HEK293 (cell line): ENCODE measurements around the gene B3GLCT.

ENCODE experiments used
- CTCF ChIA-PET: fragments of 350-600 bp; formaldehyde crosslinking; extraction: SDS; loops from one replicate; lab custom pipeline; 2021; ENCODE audit warnings: antibody characterized with exemption; lab: Yijun Ruan, JAX
- POLR2A ChIA-PET: fragments of 300-600 bp; formaldehyde crosslinking; extraction: SDS; loops from one replicate; lab custom pipeline; 2020; ENCODE audit warnings: antibody characterized with exemption, inconsistent platforms; lab: Yijun Ruan, JAX
- H3K27ac ChIP-seq: fragments of 200-500 bp; sonication (Bioruptor generic); 2 replicates; pipeline ENCODE4 v1.5.1; 2014; ENCODE audit warnings: low read depth, low read length, control low read depth, inconsistent platforms; ENCODE audit errors: extremely low read depth
- H3K36me3 ChIP-seq, 2 experiments: fragments of 200-500 bp in 1 of 2; sonication (Bioruptor generic) in 1 of 2; 1 replicate in 1 of 2; 2 replicates in 1 of 2; pipeline ENCODE4 v1.5.1; 2014 to 2017; ENCODE audit warnings: inconsistent platforms in 2 of 2, low read length in 2 of 2; ENCODE audit not compliant: control insufficient read depth in 2 of 2, insufficient read depth in 1 of 2
- H3K4me1 ChIP-seq: fragments of 200-500 bp; sonication (Bioruptor generic); 2 replicates; pipeline ENCODE4 v1.5.1; 2014; ENCODE audit warnings: mild to moderate bottlenecking, low read length, inconsistent platforms; ENCODE audit not compliant: control insufficient read depth, insufficient read depth
- H3K4me3 ChIP-seq: 2 replicates; pipeline ENCODE4 v1.5.1; 2011; ENCODE audit warnings: low read depth, mild to moderate bottlenecking, control low read depth, low read length, moderate library complexity
- H3K9me3 ChIP-seq: fragments of 200-500 bp; sonication (Bioruptor generic); 2 replicates; pipeline ENCODE4 v1.5.1; 2014; ENCODE audit warnings: low read depth, low read length, inconsistent platforms; ENCODE audit not compliant: control insufficient read depth, insufficient read depth
- GLI4 ChIP-seq: fragments of 450-650 bp; formaldehyde crosslinking; IDR thresholded peaks from 2 replicates; pipeline ENCODE4 v1.5.1; 2016; ENCODE audit warnings: missing biosample characterization, missing genetic modification characterization
- MEIS1 ChIP-seq: sonication (generic); formaldehyde crosslinking; IDR thresholded peaks from 2 replicates; pipeline ENCODE4 v1.8.1; 2022; ENCODE audit warnings: missing genetic modification reagents, mild to moderate bottlenecking, borderline replicate concordance
- SALL2 ChIP-seq: fragments of 450-650 bp; formaldehyde crosslinking; IDR thresholded peaks from 2 replicates; pipeline ENCODE4 v1.5.0; 2017; ENCODE audit warnings: missing biosample characterization, mild to moderate bottlenecking, missing genetic modification characterization, borderline replicate concordance
- ZBTB48 ChIP-seq: fragments of 450-650 bp; formaldehyde crosslinking; IDR thresholded peaks from 2 replicates; pipeline ENCODE4 v1.5.1; 2016; ENCODE audit warnings: missing biosample characterization, missing genetic modification characterization
- ZNF114 ChIP-seq: fragments of 450-650 bp; formaldehyde crosslinking; IDR thresholded peaks from 2 replicates; pipeline ENCODE4 v1.5.0; 2017; ENCODE audit warnings: missing biosample characterization, missing genetic modification characterization
- ZNF223 ChIP-seq: fragments of 450-650 bp; formaldehyde crosslinking; IDR thresholded peaks from 2 replicates; pipeline ENCODE4 v1.5.1; 2016; ENCODE audit warnings: missing biosample characterization, missing genetic modification characterization
- ZNF248 ChIP-seq: fragments of 450-650 bp; formaldehyde crosslinking; IDR thresholded peaks from 2 replicates; pipeline ENCODE4 v1.5.1; 2017; ENCODE audit warnings: missing biosample characterization, missing genetic modification characterization
- ZNF266 ChIP-seq: fragments of 450-650 bp; formaldehyde crosslinking; IDR thresholded peaks from 2 replicates; pipeline ENCODE4 v1.5.1; 2016; ENCODE audit warnings: missing biosample characterization, missing genetic modification characterization, low read depth
- ZNF335 ChIP-seq: fragments of 450-650 bp; formaldehyde crosslinking; conservative IDR thresholded peaks from 2 replicates; pipeline ENCODE4 v1.5.1; 2016; ENCODE audit warnings: missing biosample characterization, missing genetic modification characterization
- ZNF366 ChIP-seq: fragments of 450-650 bp; formaldehyde crosslinking; conservative IDR thresholded peaks from 2 replicates; pipeline ENCODE4 v1.5.1; 2016; ENCODE audit warnings: missing biosample characterization, missing genetic modification characterization
- ZNF398 ChIP-seq: fragments of 450-650 bp; formaldehyde crosslinking; IDR thresholded peaks from 2 replicates; pipeline ENCODE4 v1.5.1; 2017; ENCODE audit warnings: missing biosample characterization, missing genetic modification characterization
- ZNF426 ChIP-seq: fragments of 450-650 bp; formaldehyde crosslinking; IDR thresholded peaks from 2 replicates; pipeline ENCODE4 v1.5.1; 2017; ENCODE audit warnings: missing biosample characterization, missing genetic modification characterization, mild to moderate bottlenecking, inconsistent platforms, moderate library complexity
- ZNF544 ChIP-seq: fragments of 450-650 bp; formaldehyde crosslinking; IDR thresholded peaks from 2 replicates; pipeline ENCODE4 v1.5.0; 2017; ENCODE audit warnings: missing biosample characterization, missing genetic modification characterization
- ZNF558 ChIP-seq: fragments of 450-650 bp; formaldehyde crosslinking; IDR thresholded peaks from 2 replicates; pipeline ENCODE4 v1.5.1; 2016; ENCODE audit warnings: missing biosample characterization, missing genetic modification characterization
- ZSCAN16 ChIP-seq: fragments of 450-650 bp; formaldehyde crosslinking; IDR thresholded peaks from 2 replicates; pipeline ENCODE4 v1.5.1; 2016; ENCODE audit warnings: missing biosample characterization, missing genetic modification characterization
- ZSCAN30 ChIP-seq: fragments of 450-650 bp; IDR thresholded peaks from 2 replicates; pipeline ENCODE4 v1.5.1; 2018; ENCODE audit warnings: missing biosample characterization, mild to moderate bottlenecking, missing genetic modification characterization, moderate library complexity
- TF ChIP-seq, protein P1 (sequence below): fragments of 450-650 bp; formaldehyde crosslinking; IDR thresholded peaks from 2 replicates; pipeline ENCODE4 v1.5.1; 2017; ENCODE audit warnings: missing biosample characterization, mild to moderate bottlenecking, missing genetic modification characterization, moderate library complexity
- TF ChIP-seq, protein P2 (sequence below): fragments of 450-650 bp; formaldehyde crosslinking; IDR thresholded peaks from 2 replicates; pipeline ENCODE4 v1.5.1; 2017; ENCODE audit warnings: missing biosample characterization, missing genetic modification characterization
- TF ChIP-seq, protein P3 (sequence below): fragments of 450-650 bp; formaldehyde crosslinking; IDR thresholded peaks from 2 replicates; pipeline ENCODE4 v1.5.1; 2016; ENCODE audit warnings: missing biosample characterization, missing genetic modification characterization
- TF ChIP-seq, protein P4 (sequence below): fragments of 450-650 bp; formaldehyde crosslinking; IDR thresholded peaks from 2 replicates; pipeline ENCODE4 v1.5.1; 2016; ENCODE audit warnings: missing biosample characterization, missing genetic modification characterization

The B3GLCT gene

DNA sequence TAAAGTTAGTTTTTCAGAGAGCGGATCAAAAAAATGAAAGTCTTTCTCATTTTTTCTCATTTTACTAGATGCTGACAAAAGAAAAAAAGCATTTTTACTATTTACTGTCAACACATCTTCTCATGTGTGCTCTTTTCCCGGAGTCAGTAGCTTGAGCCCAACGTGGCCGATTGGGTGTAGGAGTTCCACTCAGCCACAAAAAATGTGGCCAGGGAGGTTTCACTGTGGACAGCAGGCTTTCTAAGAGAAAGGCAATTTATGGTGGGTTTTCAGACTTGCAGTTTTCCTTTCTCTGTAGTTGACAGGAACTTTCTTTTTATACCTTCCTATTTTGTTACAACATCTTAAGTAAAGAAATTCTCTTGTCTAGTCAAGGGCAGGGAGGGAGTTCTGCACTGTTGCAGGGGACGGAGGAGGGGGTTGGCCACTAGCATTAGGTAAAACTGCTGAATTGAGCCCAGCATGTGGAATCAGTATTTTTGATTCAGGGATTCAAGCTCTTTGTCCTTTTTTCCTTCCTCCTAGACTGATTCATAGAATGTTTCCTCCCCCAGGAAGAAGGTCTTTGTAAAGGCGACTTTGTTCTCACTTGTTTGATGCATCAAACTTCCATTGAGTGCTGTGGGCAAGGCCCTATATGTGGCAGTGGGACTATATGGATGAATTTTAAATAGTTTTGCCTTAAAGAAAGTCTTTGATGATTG, 123.1 kb downstream of the B3GLCT start:
- peaks cover under 1 to 9% of the 10 kb centered on the region in 2 experiments; a peak in 1 of 3 replicates for H3K36me3 ChIP-seq
- H3K4me3 ChIP-seq: no peak overlapping the region
- no peaks in the 10 kb centered on the region for H3K9me3 ChIP-seq
- H3K4me1 ChIP-seq: no peaks in the 10 kb centered on the region
- no peak overlapping the region for H3K27ac ChIP-seq
- ChIA-PET POLR2A (no interaction called here), CTCF (interaction anchor here (0.6 kb wide), 1 partner anchor 63 kb away, joined by 3 read pairs; no protein-coding TSS in a partner anchor)
- TF ChIP-seq ZBTB48 (tag by site-specific recombination): no peak

GRCh38 chr13:31327182-31327860, 127.5 kb downstream of the B3GLCT start:
- POLR2A ChIA-PET: no interaction called here
- CTCF ChIA-PET: no interaction called here
- Histone ChIP-seq H3K36me3 (peaks cover 0 to 4% of the 10 kb centered on the region in 2 experiments; a peak in 1 of 3 replicates), H3K9me3 (no peaks in the 10 kb centered on the region), H3K4me3 (no peak overlapping the region), H3K27ac (no peak overlapping the region), H3K4me1 (peaks cover 3% of the 10 kb centered on the region; the same call in 1 of the 2 replicates)
- TF ChIP-seq GLI4 (tag by site-specific recombination): no peak
- TF ChIP-seq, protein P1, sequence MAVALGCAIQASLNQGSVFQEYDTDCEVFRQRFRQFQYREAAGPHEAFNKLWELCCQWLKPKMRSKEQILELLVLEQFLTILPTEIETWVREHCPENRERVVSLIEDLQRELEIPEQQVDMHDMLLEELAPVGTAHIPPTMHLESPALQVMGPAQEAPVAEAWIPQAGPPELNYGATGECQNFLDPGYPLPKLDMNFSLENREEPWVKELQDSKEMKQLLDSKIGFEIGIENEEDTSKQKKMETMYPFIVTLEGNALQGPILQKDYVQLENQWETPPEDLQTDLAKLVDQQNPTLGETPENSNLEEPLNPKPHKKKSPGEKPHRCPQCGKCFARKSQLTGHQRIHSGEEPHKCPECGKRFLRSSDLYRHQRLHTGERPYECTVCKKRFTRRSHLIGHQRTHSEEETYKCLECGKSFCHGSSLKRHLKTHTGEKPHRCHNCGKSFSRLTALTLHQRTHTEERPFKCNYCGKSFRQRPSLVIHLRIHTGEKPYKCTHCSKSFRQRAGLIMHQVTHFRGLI (tag by site-specific recombination): no peak
- no peak for TF ChIP-seq ZNF248
- TF ChIP-seq, protein P2, sequence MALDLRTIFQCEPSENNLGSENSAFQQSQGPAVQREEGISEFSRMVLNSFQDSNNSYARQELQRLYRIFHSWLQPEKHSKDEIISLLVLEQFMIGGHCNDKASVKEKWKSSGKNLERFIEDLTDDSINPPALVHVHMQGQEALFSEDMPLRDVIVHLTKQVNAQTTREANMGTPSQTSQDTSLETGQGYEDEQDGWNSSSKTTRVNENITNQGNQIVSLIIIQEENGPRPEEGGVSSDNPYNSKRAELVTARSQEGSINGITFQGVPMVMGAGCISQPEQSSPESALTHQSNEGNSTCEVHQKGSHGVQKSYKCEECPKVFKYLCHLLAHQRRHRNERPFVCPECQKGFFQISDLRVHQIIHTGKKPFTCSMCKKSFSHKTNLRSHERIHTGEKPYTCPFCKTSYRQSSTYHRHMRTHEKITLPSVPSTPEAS: no peak
- TF ChIP-seq ZNF426 (tag by site-specific recombination): no peak
- no peak for TF ChIP-seq ZSCAN30 (tag by site-specific recombination)
- TF ChIP-seq, protein P3, sequence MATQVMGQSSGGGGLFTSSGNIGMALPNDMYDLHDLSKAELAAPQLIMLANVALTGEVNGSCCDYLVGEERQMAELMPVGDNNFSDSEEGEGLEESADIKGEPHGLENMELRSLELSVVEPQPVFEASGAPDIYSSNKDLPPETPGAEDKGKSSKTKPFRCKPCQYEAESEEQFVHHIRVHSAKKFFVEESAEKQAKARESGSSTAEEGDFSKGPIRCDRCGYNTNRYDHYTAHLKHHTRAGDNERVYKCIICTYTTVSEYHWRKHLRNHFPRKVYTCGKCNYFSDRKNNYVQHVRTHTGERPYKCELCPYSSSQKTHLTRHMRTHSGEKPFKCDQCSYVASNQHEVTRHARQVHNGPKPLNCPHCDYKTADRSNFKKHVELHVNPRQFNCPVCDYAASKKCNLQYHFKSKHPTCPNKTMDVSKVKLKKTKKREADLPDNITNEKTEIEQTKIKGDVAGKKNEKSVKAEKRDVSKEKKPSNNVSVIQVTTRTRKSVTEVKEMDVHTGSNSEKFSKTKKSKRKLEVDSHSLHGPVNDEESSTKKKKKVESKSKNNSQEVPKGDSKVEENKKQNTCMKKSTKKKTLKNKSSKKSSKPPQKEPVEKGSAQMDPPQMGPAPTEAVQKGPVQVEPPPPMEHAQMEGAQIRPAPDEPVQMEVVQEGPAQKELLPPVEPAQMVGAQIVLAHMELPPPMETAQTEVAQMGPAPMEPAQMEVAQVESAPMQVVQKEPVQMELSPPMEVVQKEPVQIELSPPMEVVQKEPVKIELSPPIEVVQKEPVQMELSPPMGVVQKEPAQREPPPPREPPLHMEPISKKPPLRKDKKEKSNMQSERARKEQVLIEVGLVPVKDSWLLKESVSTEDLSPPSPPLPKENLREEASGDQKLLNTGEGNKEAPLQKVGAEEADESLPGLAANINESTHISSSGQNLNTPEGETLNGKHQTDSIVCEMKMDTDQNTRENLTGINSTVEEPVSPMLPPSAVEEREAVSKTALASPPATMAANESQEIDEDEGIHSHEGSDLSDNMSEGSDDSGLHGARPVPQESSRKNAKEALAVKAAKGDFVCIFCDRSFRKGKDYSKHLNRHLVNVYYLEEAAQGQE: no peak
- TF ChIP-seq ZNF558: no peak
- no peak for TF ChIP-seq ZNF544 (tag by site-specific recombination)
- TF ChIP-seq ZNF266 (tag by site-specific recombination): no peak
- no peak for TF ChIP-seq SALL2 (tag by site-specific recombination)
- no peak for TF ChIP-seq MEIS1 (CRISPR knock-in tag)
- no peak for TF ChIP-seq ZNF335 (tag by site-specific recombination)
- TF ChIP-seq ZSCAN16: no peak
- TF ChIP-seq ZNF114 (tag by site-specific recombination): no peak
- TF ChIP-seq ZNF223 (tag by site-specific recombination): no peak
- TF ChIP-seq ZNF398 (tag by site-specific recombination): no peak
- TF ChIP-seq, protein P4, sequence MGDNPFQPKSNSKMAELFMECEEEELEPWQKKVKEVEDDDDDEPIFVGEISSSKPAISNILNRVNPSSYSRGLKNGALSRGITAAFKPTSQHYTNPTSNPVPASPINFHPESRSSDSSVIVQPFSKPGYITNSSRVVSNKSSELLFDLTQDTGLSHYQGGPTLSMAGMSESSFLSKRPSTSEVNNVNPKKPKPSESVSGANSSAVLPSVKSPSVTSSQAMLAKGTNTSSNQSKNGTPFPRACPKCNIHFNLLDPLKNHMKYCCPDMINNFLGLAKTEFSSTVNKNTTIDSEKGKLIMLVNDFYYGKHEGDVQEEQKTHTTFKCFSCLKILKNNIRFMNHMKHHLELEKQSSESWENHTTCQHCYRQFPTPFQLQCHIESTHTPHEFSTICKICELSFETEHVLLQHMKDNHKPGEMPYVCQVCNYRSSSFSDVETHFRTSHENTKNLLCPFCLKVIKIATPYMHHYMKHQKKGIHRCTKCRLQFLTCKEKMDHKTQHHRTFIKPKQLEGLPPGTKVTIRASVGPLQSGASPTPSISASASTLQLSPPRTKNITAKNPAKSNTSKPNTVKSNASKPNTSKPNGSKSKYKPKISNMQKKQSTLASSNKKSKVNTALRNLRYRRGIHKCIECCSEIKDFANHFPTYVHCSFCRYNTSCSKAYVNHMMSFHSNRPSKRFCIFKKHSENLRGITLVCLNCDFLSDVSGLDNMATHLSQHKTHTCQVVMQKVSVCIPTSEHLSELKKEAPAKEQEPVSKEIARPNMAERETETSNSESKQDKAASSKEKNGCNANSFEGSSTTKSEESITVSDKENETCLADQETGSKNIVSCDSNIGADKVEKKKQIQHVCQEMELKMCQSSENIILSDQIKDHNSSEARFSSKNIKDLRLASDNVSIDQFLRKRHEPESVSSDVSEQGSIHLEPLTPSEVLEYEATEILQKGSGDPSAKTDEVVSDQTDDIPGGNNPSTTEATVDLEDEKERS: no peak
- TF ChIP-seq ZNF366 (tag by site-specific recombination): no peak
